K562 (cell line): ENCODE results near the gene LACTBL1. TPM values are rescaled to one million over a fixed set of nuclear protein-coding genes. Genes with fewer than 3 reads are reported as not detected.
"Not testable (repeated sequence)": the region's sequence is repeated elsewhere in the genome, so short reads cannot be mapped to it uniquely, and the experiment has no call there.

Source experiments
- ATAC-seq: fragments of 200-7000 bp; cut with Tn5 transposase; 3 replicates; pipeline ENCODE4 v1.9.1; 2020; ENCODE audit warnings: moderate library complexity
- BruUV-seq: library from RNA; stranded (reverse); fragments of 400-500 nt; replicated peaks from 2 replicates; lab custom pipeline; 2021; lab: Mats Ljungman, UMichigan
- CTCF ChIA-PET: fragments of 300-600 bp; formaldehyde crosslinking; extraction: SDS; loops from one replicate; lab custom pipeline; 2021; ENCODE audit warnings: low intra/inter-chr PET ratio; lab: Yijun Ruan, JAX
- POLR2A ChIA-PET: fragments of 300-600, 350-650 bp; sonication (Branson Sonifier 250); formaldehyde crosslinking; extraction: SDS; loops from one replicate; lab custom pipeline; 2021; ENCODE audit warnings: antibody characterized with exemption, inconsistent platforms; lab: Yijun Ruan, JAX
- DNase-seq, 4 experiments: peaks; one replicate each; pipeline versions ENCODE4 v3.0.0 to v3.0.0-alpha.2; 2011 to 2018; ENCODE audit warnings: low spot score in 3 of 4, mixed read lengths in 3 of 4; ENCODE audit errors: extremely low read depth in 1 of 4
- FAIRE-seq: peaks from 2 replicates; lab custom pipeline; 2011; peaks lifted over from hg19 to GRCh38; lab: Jason Lieb, UNC
- H2AFZ ChIP-seq: 2 replicates; pipeline ENCODE4 v1.6.0; 2011; ENCODE audit warnings: low read depth, low read length, control low read depth, inconsistent platforms
- H3K27ac ChIP-seq: fragments of 200-600 bp; 3 replicates; pipeline ENCODE4 v1.8.0; 2011; ENCODE audit warnings: low read depth, mild to moderate bottlenecking, control low read depth, inconsistent platforms, low read length, moderate library complexity, mixed read lengths; ENCODE audit errors: extremely low read depth
- H3K27me3 ChIP-seq, 2 experiments: fragments of 300-600 bp in 1 of 2; 2 replicates in 1 of 2; 3 replicates in 1 of 2; pipeline versions ENCODE4 v1.6.0 to v1.8.0; 2011; ENCODE audit warnings: inconsistent platforms in 2 of 2, low read length in 2 of 2, mild to moderate bottlenecking in 1 of 2, mixed read lengths in 1 of 2, moderate library complexity in 1 of 2; ENCODE audit not compliant: control insufficient read depth in 2 of 2, insufficient read depth in 2 of 2
- H3K36me3 ChIP-seq: fragments of 300-600 bp; 3 replicates; pipeline ENCODE4 v1.8.0; 2011; ENCODE audit warnings: mild to moderate bottlenecking, low read length, inconsistent platforms; ENCODE audit not compliant: control insufficient read depth, insufficient read depth
- H3K4me1 ChIP-seq, 2 experiments: fragments of 200-600 bp in 1 of 2; replicated peaks in 1 of 2; 2 replicates in 1 of 2; 3 replicates in 1 of 2; pipeline versions ENCODE4 v1.5.1 to v1.8.0; 2011; ENCODE audit warnings: inconsistent platforms in 2 of 2, low read length in 2 of 2, mild to moderate bottlenecking in 1 of 2, mixed read lengths in 1 of 2, moderate library complexity in 1 of 2; ENCODE audit not compliant: control insufficient read depth in 2 of 2, insufficient read depth in 2 of 2
- H3K4me2 ChIP-seq: 2 replicates; pipeline ENCODE4 v1.6.1; 2011; ENCODE audit warnings: low read length, control low read depth, inconsistent platforms, mixed read lengths; ENCODE audit not compliant: insufficient read depth
- H3K4me3 ChIP-seq: fragments of 200-600 bp; sonication (generic), shearing (Covaris generic); 2 replicates; pipeline ENCODE4 v1.5.1; 2016; ENCODE audit warnings: control low read depth, inconsistent platforms
- H3K79me2 ChIP-seq: fragments of 200-600 bp; 3 replicates; pipeline ENCODE4 v1.8.0; 2011; ENCODE audit warnings: low read length, inconsistent platforms; ENCODE audit not compliant: control insufficient read depth, insufficient read depth
- H3K9ac ChIP-seq, 2 experiments: 2 replicates each; pipeline versions ENCODE4 v1.6.0 to v1.6.1; 2011; ENCODE audit warnings: low read depth in 2 of 2, low read length in 2 of 2, control low read depth in 1 of 2, inconsistent platforms in 1 of 2, mild to moderate bottlenecking in 1 of 2, mixed read lengths in 1 of 2; ENCODE audit not compliant: insufficient read depth in 1 of 2
- H3K9me1 ChIP-seq: one replicate; pipeline ENCODE4 v1.6.0; 2011; ENCODE audit warnings: inconsistent platforms, mild to moderate bottlenecking, low read length, moderate library complexity; ENCODE audit not compliant: control insufficient read depth, insufficient read depth
- H3K9me3 ChIP-seq: replicated peaks from 2 replicates; pipeline ENCODE4 v1.5.1; 2011; ENCODE audit warnings: low read depth, low read length, inconsistent platforms; ENCODE audit not compliant: control insufficient read depth, insufficient read depth
- H4K20me1 ChIP-seq: replicated peaks from 2 replicates; pipeline ENCODE4 v1.6.1; 2011; ENCODE audit warnings: low read length, inconsistent platforms, mixed read lengths; ENCODE audit not compliant: control insufficient read depth, insufficient read depth
- ATF2 ChIP-seq: sonication (generic); formaldehyde crosslinking; IDR thresholded peaks from 2 replicates; pipeline ENCODE4 v1.8.1; 2022; ENCODE audit warnings: missing genetic modification reagents
- BRCA1 ChIP-seq, 2 experiments: fragments of 450-650 bp in 1 of 2; sonication (generic) in 1 of 2; formaldehyde crosslinking in 1 of 2; IDR thresholded peaks; 2 replicates each; pipeline versions ENCODE4 v1.5.0 to v1.6.1; 2017 to 2020; ENCODE audit warnings: mild to moderate bottlenecking in 1 of 2, missing genetic modification reagents in 1 of 2
- CTBP1 ChIP-seq: fragments of 450-650 bp; IDR thresholded peaks from 2 replicates; pipeline ENCODE4 v1.6.1; 2016; ENCODE audit warnings: borderline replicate concordance
- MNT ChIP-seq, 2 experiments: fragments of 450-650 bp; conservative IDR thresholded peaks; 2 replicates each; pipeline ENCODE4 v1.6.1; 2017; ENCODE audit warnings: mild to moderate bottlenecking in 2 of 2, moderate library complexity in 2 of 2
- NEUROD1 ChIP-seq: fragments of 150-350 bp; IDR thresholded peaks from 2 replicates; pipeline ENCODE4 v1.6.1; 2014; ENCODE audit warnings: borderline replicate concordance, low read length, low read depth; ENCODE audit not compliant: partially characterized antibody
- NFATC3 ChIP-seq: fragments of 450-650 bp; IDR thresholded peaks from 2 replicates; pipeline ENCODE4 v1.6.1; 2017; ENCODE audit warnings: mild to moderate bottlenecking
- PTTG1 ChIP-seq: fragments of 450-650 bp; IDR thresholded peaks from 2 replicates; pipeline ENCODE4 v1.6.1; 2016; ENCODE audit warnings: low read depth, mild to moderate bottlenecking, missing genetic modification characterization, missing compliant biosample characterization
- SMARCA5 ChIP-seq: fragments of 450-650 bp; IDR thresholded peaks from 2 replicates; pipeline ENCODE4 v1.6.1; 2016
- SMARCE1 ChIP-seq: fragments of 450-650 bp; IDR thresholded peaks from 2 replicates; pipeline ENCODE4 v1.7.1; 2016; ENCODE audit warnings: mild to moderate bottlenecking
- SRSF1 ChIP-seq: fragments of 200-400 bp; formaldehyde crosslinking; IDR thresholded peaks from 2 replicates; pipeline ENCODE4 v1.6.1; 2017; ENCODE audit warnings: mild to moderate bottlenecking, low read depth, low read length, moderate library complexity
- ZBTB17 ChIP-seq: fragments of 450-650 bp; formaldehyde crosslinking; IDR thresholded peaks from 2 replicates; pipeline ENCODE4 v1.4.0; 2020; ENCODE audit warnings: mild to moderate bottlenecking
- ZNF134 ChIP-seq: fragments of 250-450 bp; sonication (Bioruptor Pico); conservative IDR thresholded peaks from 2 replicates; pipeline ENCODE4 v1.4.0; 2020
- WGBS: fragments of 100-300 bp; shearing (Covaris generic); methylation state at CpG from one replicate; pipeline ENCODE4 v1.1.6; 2016; ENCODE audit warnings: low coverage, mixed read lengths; ENCODE audit not compliant: insufficient coverage; ENCODE audit errors: missing lambda C conversion rate; 5-methylcytosine and 5-hydroxymethylcytosine counted together
- in situ Hi-C: fragments of 300-500 bp; cut with MboI; formaldehyde crosslinking; loops from 4 replicates; pipeline ENCODE4 v1.15.0; 2018; ENCODE audit warnings: inconsistent platforms, mixed read lengths
- intact Hi-C: fragments of 100-400 bp; cut with micrococcal nuclease; formaldehyde crosslinking; loops from 2 replicates; pipeline ENCODE4 v1.14.2; 2022
- polyA plus RNA-seq, 8 experiments: library from polyadenylated mRNA; depleted of rRNA in 4 of 8; stranded (reverse) in 5 of 8; unstranded in 3 of 8; fragments of >200 nt; fragmentation: Nextera tagmentation in 2 of 8; fragmentation: Illumina TruSeq in 1 of 8; extraction: Ambion mirVana in 2 of 8; extraction: Trizol in 1 of 8; gene quantifications; 2 replicates each; pipeline versions ENCODE4 v1.2.1 to v1.2.3, GENCODE V29; 2011 to 2014; ENCODE audit warnings: inconsistent platforms in 1 of 8, missing spikeins in 1 of 8
- total RNA-seq, 7 experiments: library from RNA; depleted of rRNA in 6 of 7; stranded (reverse); fragments of >200 nt in 6 of 7; fragmentation: Illumina TruSeq in 2 of 7; extraction: Trizol in 2 of 7; gene quantifications; 2 replicates each; pipeline versions ENCODE4 v1.2.1 to v1.2.3, GENCODE V29; 2011 to 2021; ENCODE audit warnings: low replicate concordance in 1 of 7

The LACTBL1 gene
- total and polyA plus RNA-seq, 9 of the 15 experiments (the other 6 are each of a cell fraction or from before 2014, with no cell fraction given) = not detected

GRCh38 chr1:22951796-22952195 is 20.9 kb downstream of the LACTBL1 start (continued):
- TF ChIP-seq PTTG1 (tag) (no peak), MNT (conservative IDR thresholded peaks at IDR 0.05) (no peak), BRCA1 (IDR thresholded peaks at IDR 0.05) (no peak), BRCA1 (CRISPR knock-in tag; IDR thresholded peaks at IDR 0.05) (no peak)

GRCh38 chr1:22949822-22950331 is 22.8 kb downstream of the LACTBL1 start:
- Histone ChIP-seq H3K36me3 (no peaks in the 10 kb centered on the region), H2AFZ (no peak overlapping the region), H3K27me3 (peaks cover 21 to 50% of the 10 kb centered on the region in 2 experiments), H3K4me1 (peaks cover 0 to 12% of the 10 kb centered on the region in 2 experiments; a peak in 1 of 5 replicates), H3K4me2 (no peak overlapping the region), H3K4me3 (no peak overlapping the region), H3K9me1 (no peaks in the 10 kb centered on the region), H3K9me3 (no peaks in the 10 kb centered on the region), H3K9ac (no peak overlapping the region), H3K27ac (no peak overlapping the region), H3K79me2 (no peaks in the 10 kb centered on the region), H4K20me1 (no peaks in the 10 kb centered on the region; the same call in 1 of the 2 replicates)
- under 1% methylated on average over 5 of the region's 5 CpGs for WGBS
- ChIA-PET CTCF (no interaction called here), POLR2A (no interaction called here)
- ATAC-seq = no peak
- BruUV-seq = no TSS peak
- TF ChIP-seq CTBP1 = no peak
- TF ChIP-seq NFATC3 = no peak
- no peak for TF ChIP-seq ZNF134 (CRISPR knock-in tag)
- no peak for TF ChIP-seq ZBTB17 (CRISPR knock-in tag)
- TF ChIP-seq NEUROD1 = no peak
- no peak for TF ChIP-seq ATF2 (CRISPR knock-in tag)
- no peak for TF ChIP-seq SMARCA5
- TF ChIP-seq SRSF1 = no peak
- no peak for TF ChIP-seq SMARCE1
- in situ Hi-C loops = no loop called here
- FAIRE-seq = no peak
- no peak for DNase-seq
- intact Hi-C loops = no loop called here

- in situ Hi-C loops = not testable (repeated sequence)
Measured at GRCh38 chr1:22945171-22945570, 27.5 kb downstream of the LACTBL1 start.

More at GRCh38 chr1:22945171-22945570, 27.5 kb downstream of the LACTBL1 start:
- H3K4me1 ChIP-seq, H3K4me2 ChIP-seq, intact Hi-C loops, ATAC-seq, H3K9me1 ChIP-seq, H3K4me3 ChIP-seq, H3K9me3 ChIP-seq, CTCF ChIA-PET, FAIRE-seq, DNase-seq, POLR2A ChIA-PET, BruUV-seq, H2AFZ ChIP-seq, H3K27ac ChIP-seq, H3K9ac ChIP-seq, H3K79me2 ChIP-seq, H4K20me1 ChIP-seq, H3K36me3 ChIP-seq: not testable (repeated sequence)
- 5% methylated on average over 5 of the region's 5 CpGs for WGBS
- H3K27me3 ChIP-seq = peaks cover 20 to 37% of the 10 kb centered on the region in 2 experiments
